Measurements from ENCODE around the gene PGLYRP1.

Gene PGLYRP1

DNA sequence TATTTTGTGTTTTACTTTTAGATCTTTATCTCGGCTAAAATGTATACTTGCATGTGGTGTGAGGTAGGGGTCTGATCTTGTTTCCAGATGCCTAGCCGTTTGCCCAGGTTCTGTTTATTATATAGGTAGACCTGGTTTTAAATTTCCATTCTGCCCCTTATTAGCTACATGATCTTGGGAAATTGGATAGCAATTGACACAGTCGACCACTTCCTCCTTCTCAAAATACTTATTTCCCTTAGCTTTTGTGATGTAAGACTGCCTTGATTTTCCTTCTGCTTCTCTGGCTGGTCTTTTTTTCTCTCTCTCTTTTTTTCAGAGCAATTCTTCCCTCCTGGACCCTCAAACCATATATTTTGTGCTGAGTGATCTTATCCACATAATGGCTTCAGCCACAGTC lies 3.0 kb upstream of the PGLYRP1 start:
- H3K9me3 ChIP-seq (ENCODE audit: insufficient read depth, low read length), result no peaks in the 10 kb centered on the region
- H3K36me3 ChIP-seq (replicated peaks; ENCODE audit: low read depth, low read length), result no peaks in the 10 kb centered on the region
- H3K27ac ChIP-seq (ENCODE audit: low read length), result no peak overlapping the region
- H3K4me1 ChIP-seq (ENCODE audit: low read length), result peaks cover 2% of the 10 kb centered on the region
- H3K27me3 ChIP-seq (ENCODE audit: low read depth, low read length), result no peaks in the 10 kb centered on the region
- TF ChIP-seq, protein P1, sequence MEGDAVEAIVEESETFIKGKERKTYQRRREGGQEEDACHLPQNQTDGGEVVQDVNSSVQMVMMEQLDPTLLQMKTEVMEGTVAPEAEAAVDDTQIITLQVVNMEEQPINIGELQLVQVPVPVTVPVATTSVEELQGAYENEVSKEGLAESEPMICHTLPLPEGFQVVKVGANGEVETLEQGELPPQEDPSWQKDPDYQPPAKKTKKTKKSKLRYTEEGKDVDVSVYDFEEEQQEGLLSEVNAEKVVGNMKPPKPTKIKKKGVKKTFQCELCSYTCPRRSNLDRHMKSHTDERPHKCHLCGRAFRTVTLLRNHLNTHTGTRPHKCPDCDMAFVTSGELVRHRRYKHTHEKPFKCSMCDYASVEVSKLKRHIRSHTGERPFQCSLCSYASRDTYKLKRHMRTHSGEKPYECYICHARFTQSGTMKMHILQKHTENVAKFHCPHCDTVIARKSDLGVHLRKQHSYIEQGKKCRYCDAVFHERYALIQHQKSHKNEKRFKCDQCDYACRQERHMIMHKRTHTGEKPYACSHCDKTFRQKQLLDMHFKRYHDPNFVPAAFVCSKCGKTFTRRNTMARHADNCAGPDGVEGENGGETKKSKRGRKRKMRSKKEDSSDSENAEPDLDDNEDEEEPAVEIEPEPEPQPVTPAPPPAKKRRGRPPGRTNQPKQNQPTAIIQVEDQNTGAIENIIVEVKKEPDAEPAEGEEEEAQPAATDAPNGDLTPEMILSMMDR (IDR thresholded peaks at IDR 0.05; ENCODE audit: low read depth, low read length), result no peak
- TF ChIP-seq EZH2phosphoT487 (IDR thresholded peaks at IDR 0.05; ENCODE audit: low read depth), result no peak
- no peak overlapping the region for H2AFZ ChIP-seq (ENCODE audit: low read depth, low read length)
- no peak overlapping the region for H3K9ac ChIP-seq (ENCODE audit: low read length)
- no peak overlapping the region for H3K4me2 ChIP-seq (ENCODE audit: low read length)
- H4K20me1 ChIP-seq (ENCODE audit: insufficient read depth, low read length), result no peaks in the 10 kb centered on the region
- no peaks in the 10 kb centered on the region for H3K79me2 ChIP-seq (ENCODE audit: low read length)
- H3K4me3 ChIP-seq (ENCODE audit: low read length), result no peak overlapping the region

DNA sequence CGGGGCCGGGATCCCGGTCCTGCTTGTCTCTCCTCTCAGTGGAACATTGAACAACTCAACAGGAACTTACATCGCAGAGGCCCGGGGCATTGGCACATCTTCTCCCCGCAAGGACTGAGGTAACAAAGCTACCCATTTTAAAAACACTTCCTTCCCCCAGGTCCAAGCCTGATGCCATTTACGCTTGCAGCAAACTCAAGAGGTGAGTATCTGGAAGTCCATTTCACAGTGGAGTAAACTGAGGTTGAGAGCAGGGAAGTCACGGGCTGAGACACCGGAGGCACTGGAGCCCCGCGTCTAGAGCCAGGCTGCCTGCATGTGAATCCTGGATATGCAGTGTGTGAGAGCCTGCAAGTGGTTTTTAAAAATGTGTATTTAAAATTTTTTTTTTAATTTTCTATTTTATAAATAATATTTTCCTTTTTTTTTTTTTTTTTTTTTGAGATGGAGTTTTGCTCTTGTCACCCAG lies 492 bp upstream of the PGLYRP1 start:
- Histone ChIP-seq H3K4me3 (ENCODE audit: low read length) (no peak overlapping the region), H4K20me1 (ENCODE audit: insufficient read depth, low read length) (no peaks in the 10 kb centered on the region), H3K79me2 (ENCODE audit: low read length) (no peaks in the 10 kb centered on the region), H3K4me1 (ENCODE audit: low read length) (no peaks in the 10 kb centered on the region), H3K27ac (ENCODE audit: low read length) (no peak overlapping the region), H3K4me2 (ENCODE audit: low read length) (no peak overlapping the region), H3K9ac (ENCODE audit: low read length) (no peak overlapping the region), H2AFZ (ENCODE audit: low read depth, low read length) (no peak overlapping the region), H3K9me3 (ENCODE audit: insufficient read depth, low read length) (no peaks in the 10 kb centered on the region), H3K27me3 (ENCODE audit: low read depth, low read length) (no peaks in the 10 kb centered on the region), H3K36me3 (replicated peaks; ENCODE audit: low read depth, low read length) (no peaks in the 10 kb centered on the region)
- no peak for TF ChIP-seq EZH2phosphoT487 (IDR thresholded peaks at IDR 0.05; ENCODE audit: low read depth)
- TF ChIP-seq, protein P1 (IDR thresholded peaks at IDR 0.05; ENCODE audit: low read depth, low read length), result no peak

DNA sequence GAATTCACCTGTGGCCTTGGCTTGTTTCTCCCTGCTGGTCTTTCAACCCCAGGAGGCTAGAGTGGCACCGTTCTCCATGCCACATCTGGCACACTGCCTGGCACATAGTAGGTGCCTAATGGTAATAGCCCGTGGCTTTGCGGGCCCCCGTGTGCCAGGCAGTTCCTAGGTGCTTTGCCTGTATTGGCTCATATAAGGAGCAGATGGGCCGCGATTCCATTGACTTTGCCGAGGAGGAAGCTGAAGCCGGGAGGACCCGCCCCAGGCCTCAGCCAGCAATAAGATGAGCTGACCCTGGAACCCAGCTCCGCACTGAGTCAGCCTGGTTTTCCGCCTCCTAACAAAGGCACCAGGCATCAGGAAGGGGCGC lies 807 bp downstream of the PGLYRP1 start:
- no peak for TF ChIP-seq EZH2phosphoT487 (IDR thresholded peaks at IDR 0.05; ENCODE audit: low read depth)
- TF ChIP-seq, protein P1 (IDR thresholded peaks at IDR 0.05; ENCODE audit: low read depth, low read length), result no peak
- H3K36me3 ChIP-seq (replicated peaks; ENCODE audit: low read depth, low read length), result no peaks in the 10 kb centered on the region
- H3K27me3 ChIP-seq (ENCODE audit: low read depth, low read length), result no peaks in the 10 kb centered on the region
- H3K79me2 ChIP-seq (ENCODE audit: low read length), result no peaks in the 10 kb centered on the region
- no peaks in the 10 kb centered on the region for H3K9me3 ChIP-seq (ENCODE audit: insufficient read depth, low read length)
- no peaks in the 10 kb centered on the region for H4K20me1 ChIP-seq (ENCODE audit: insufficient read depth, low read length)
- H3K27ac ChIP-seq (ENCODE audit: low read length), result no peak overlapping the region
- H3K4me3 ChIP-seq (ENCODE audit: low read length), result no peak overlapping the region
- H2AFZ ChIP-seq (ENCODE audit: low read depth, low read length), result no peak overlapping the region
- no peak overlapping the region for H3K9ac ChIP-seq (ENCODE audit: low read length)
- no peak overlapping the region for H3K4me2 ChIP-seq (ENCODE audit: low read length)
- no peaks in the 10 kb centered on the region for H3K4me1 ChIP-seq (ENCODE audit: low read length)

DNA sequence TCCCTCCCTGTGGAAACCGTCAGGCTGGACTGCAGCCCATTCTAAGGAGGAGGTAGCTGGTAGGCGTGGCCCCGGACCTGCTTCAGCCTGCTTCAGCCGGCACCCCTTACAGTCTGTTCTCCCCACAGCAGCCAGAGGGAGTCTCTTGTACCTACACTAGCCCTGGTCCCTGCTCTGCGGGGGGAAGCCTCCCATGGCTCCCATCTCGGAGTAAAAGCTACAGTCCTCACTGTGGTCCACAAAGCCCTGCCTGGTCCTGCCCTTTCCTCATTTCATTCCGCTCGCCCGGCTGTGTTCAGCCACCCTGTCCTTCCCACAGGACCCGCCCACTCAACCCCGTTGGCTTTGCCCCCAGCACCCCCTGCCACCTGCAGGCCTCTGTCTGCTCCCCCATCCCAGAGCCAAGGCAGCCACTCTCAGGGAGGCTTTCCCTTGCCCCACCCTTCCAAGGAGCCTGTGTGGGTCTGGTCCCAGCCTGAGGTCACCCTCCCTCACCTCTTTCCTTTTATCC lies 1.3 kb downstream of the PGLYRP1 start:
- Histone ChIP-seq H3K9me3 (ENCODE audit: insufficient read depth, low read length) (no peaks in the 10 kb centered on the region), H3K4me1 (ENCODE audit: low read length) (no peaks in the 10 kb centered on the region; the same call in 1 of the 2 replicates), H3K4me3 (ENCODE audit: low read length) (no peak overlapping the region), H3K27ac (ENCODE audit: low read length) (no peak overlapping the region), H3K36me3 (replicated peaks; ENCODE audit: low read depth, low read length) (no peaks in the 10 kb centered on the region), H3K79me2 (ENCODE audit: low read length) (no peaks in the 10 kb centered on the region), H3K9ac (ENCODE audit: low read length) (no peak overlapping the region), H3K27me3 (ENCODE audit: low read depth, low read length) (no peaks in the 10 kb centered on the region), H4K20me1 (ENCODE audit: insufficient read depth, low read length) (no peaks in the 10 kb centered on the region), H3K4me2 (ENCODE audit: low read length) (no peak overlapping the region), H2AFZ (ENCODE audit: low read depth, low read length) (no peak overlapping the region)
- TF ChIP-seq, protein P1 (IDR thresholded peaks at IDR 0.05; ENCODE audit: low read depth, low read length), result no peak
- TF ChIP-seq EZH2phosphoT487 (IDR thresholded peaks at IDR 0.05; ENCODE audit: low read depth), result no peak
